ENCODE measurements around the gene NOC2L. TPM values are rescaled to one million over a fixed set of nuclear protein-coding genes. Genes with fewer than 3 reads are reported as not detected.

NOC2L gene
- total and polyA plus RNA-seq, 9 donors: 17.8 to 55.2 (median 41.4) TPM

DNA sequence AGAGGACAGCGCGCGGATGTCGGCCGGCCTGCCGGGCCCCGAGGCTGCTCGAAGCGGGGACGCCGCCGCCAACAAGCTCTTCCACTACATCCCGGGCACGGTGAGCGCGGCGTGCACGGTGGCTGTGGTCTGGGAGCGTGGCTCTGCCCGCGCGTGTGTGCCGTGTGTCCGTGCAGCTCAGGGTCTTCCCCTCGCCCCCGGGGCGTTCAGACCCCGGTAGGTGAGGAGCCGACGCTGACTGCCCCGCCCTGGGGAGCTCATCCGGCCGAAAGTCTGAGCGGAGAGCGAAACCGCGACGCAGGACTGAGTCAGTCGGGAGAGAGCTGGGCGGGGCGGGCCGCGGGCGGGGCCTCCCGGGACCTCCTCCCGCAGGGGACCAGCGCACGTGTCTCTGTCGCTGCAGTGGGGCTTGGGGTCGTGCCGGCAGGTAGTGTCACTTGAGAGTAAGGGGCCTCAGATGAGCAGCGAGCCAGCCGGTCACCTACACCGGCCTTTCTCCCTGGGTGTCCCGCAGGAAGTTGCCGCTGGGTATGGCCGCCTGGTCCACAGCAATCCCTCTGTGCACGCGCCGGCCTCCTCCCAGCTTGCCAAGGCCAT is 7.7 kb upstream of the NOC2L start:
- H3K4me1 ChIP-seq (ENCODE audit: insufficient read depth): no peaks in the 10 kb centered on the region
- no peaks in the 10 kb centered on the region for H3K36me3 ChIP-seq
- H3K27ac ChIP-seq: no peak overlapping the region
- no peaks in the 10 kb centered on the region for H3K9me3 ChIP-seq
- H3K4me3 ChIP-seq: peak overlapping the region; percentile 41
- peak in 3 of 5 donors; percentile 53 to 65 (median 63) for DNase-seq
- WGBS, 3 donors: 1% methylated on average over 52 to 60 of the region's 60 CpGs
- TF ChIP-seq POLR2A (IDR thresholded peaks at IDR 0.05) (no peak), CTCF (IDR thresholded peaks at IDR 0.05) (no peak), EP300 (IDR thresholded peaks at IDR 0.05) (no peak)
- intact Hi-C loops (cut with DNase I): no loop called here
- no peaks in the 10 kb centered on the region for H3K27me3 ChIP-seq

DNA sequence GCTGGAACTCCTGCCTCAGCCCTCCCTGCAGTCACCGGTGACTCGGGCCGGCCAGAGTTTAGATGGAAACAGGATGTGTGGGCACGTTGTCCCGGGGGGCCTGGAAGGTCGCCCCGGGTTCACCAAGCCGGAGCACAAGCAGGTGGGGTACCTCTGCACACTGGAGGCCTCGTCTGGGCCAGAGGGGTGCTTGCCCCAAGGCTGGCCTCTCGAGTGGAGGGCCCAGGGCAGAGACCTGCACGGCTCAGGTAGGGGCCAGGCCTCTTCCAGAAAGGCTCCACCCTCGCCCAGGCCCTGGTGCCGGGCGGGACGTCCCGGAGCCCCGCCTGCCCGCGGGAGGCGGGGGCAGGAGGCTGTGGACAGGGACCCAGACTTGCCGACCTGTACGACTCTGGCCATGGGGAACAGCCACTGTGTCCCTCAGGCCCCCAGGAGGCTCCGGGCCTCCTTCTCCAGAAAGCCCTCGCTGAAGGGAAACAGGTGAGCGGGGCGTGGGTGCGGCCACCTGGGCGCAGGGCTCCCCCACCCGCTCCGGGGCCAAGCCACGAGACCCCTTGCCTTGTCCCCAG is 7.2 kb upstream of the NOC2L start, which contains the start of gene PLEKHN1:
TSS of gene PLEKHN1 (plus strand) at position 348 of the 569 bp plus-strand sequence. CDS start at position 398, 50 bp downstream.
- Histone ChIP-seq H3K27ac (no peak within 1 kb of the TSS), H3K27me3 (no peaks in the 10 kb centered on the region), H3K4me1 (ENCODE audit: insufficient read depth) (no peaks in the 10 kb centered on the region), H3K4me3 (peak within 1 kb of the TSS; percentile 41), H3K36me3 (no peaks in the 10 kb centered on the region), H3K9me3 (no peaks in the 10 kb centered on the region)
- TF ChIP-seq EP300 (IDR thresholded peaks at IDR 0.05): no peak
- no peak for TF ChIP-seq CTCF (IDR thresholded peaks at IDR 0.05)
- no peak for TF ChIP-seq POLR2A (IDR thresholded peaks at IDR 0.05)
- 9 to 15% (median 14%) methylated on average over 30 to 31 of the region's 31 CpGs for WGBS, 3 donors
- no peak for DNase-seq
- intact Hi-C loops (cut with DNase I): no loop called here

GRCh38 chr1:965526-966134 is 6.6 kb upstream of the NOC2L start:
- WGBS, 3 donors: 74 to 86% (median 81%) methylated on average over 26 of the region's 26 CpGs
- TF ChIP-seq CTCF (IDR thresholded peaks at IDR 0.05) (no peak), POLR2A (IDR thresholded peaks at IDR 0.05) (no peak), EP300 (IDR thresholded peaks at IDR 0.05) (no peak)
- no peak for DNase-seq
- Histone ChIP-seq H3K36me3 (no peaks in the 10 kb centered on the region), H3K4me1 (ENCODE audit: insufficient read depth) (no peaks in the 10 kb centered on the region), H3K27ac (no peak overlapping the region), H3K4me3 (no peak overlapping the region), H3K9me3 (no peaks in the 10 kb centered on the region), H3K27me3 (no peaks in the 10 kb centered on the region)
- intact Hi-C loops (cut with DNase I): no loop called here

GRCh38 chr1:964691-965525 is 5.9 kb upstream of the NOC2L start:
- Histone ChIP-seq H3K27ac (no peak overlapping the region), H3K4me3 (no peak overlapping the region), H3K4me1 (ENCODE audit: insufficient read depth) (no peaks in the 10 kb centered on the region), H3K27me3 (no peaks in the 10 kb centered on the region), H3K36me3 (no peaks in the 10 kb centered on the region), H3K9me3 (no peaks in the 10 kb centered on the region)
- no peak for TF ChIP-seq EP300 (IDR thresholded peaks at IDR 0.05)
- no peak for TF ChIP-seq POLR2A (IDR thresholded peaks at IDR 0.05)
- no peak for TF ChIP-seq CTCF (IDR thresholded peaks at IDR 0.05)
- 85 to 90% (median 88%) methylated on average over 40 to 42 of the region's 51 CpGs for WGBS, 3 donors
- intact Hi-C loops (cut with DNase I): no loop called here
- DNase-seq: no peak

Data from ovary (tissue), 9 donors.